ENCODE data around the gene RPP25L. TPM values are rescaled to one million over a fixed set of nuclear protein-coding genes. Genes with fewer than 3 reads are reported as not detected.

Gene RPP25L
- total and polyA plus RNA-seq, 9 of the 15 experiments (the other 6 are each of a cell fraction or from before 2014, with no cell fraction given) = 16.3 to 43.7 (median 29.0) TPM

DNA sequence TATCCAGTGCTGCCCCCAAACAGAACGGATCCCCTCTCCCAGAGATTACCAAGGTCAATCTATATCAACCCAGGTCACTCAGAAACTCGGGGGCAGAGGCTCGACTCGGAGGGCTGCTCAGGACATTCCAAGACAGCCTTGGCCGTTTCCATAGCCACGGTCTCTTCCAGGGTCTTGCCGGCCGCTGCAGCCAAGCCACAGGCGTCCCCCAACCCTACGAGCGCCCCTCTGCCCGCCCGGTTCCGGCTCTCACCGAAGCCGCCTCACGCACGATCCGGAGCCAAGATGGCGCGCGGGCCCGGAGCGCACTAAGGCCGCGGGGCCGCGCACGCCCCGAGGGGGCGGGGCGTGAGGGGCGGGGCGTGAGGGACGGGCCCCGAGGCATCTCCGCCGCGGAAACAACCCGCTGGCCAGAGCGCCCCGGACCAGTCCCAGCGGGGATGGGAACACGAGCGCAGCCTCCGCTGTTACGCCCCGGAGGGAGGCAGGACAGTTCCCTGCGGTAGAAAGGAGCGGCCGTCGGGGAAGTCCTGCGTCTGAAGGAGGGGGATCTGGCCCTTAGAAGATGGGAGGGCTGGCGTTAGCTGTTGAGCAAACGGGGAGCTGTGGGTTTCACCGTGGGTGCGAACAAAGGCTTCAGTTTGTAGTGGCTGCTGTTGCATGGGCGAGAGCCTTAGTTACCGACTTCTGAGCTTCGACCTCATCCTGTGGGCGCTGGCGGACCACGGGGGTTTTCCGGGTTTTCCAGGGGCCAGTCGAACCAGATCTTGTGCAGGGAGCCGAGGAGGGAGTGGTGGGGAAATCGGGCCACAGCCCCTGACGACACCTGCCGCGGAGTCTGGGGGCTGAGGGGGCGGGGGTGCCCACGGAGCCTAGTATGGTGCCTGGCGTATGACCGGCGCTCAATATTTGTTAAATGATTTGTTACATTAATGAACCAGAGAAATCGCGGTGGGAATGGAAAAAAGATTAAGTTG is at the start of gene RPP25L (continued):
- TF ChIP-seq, protein P1, sequence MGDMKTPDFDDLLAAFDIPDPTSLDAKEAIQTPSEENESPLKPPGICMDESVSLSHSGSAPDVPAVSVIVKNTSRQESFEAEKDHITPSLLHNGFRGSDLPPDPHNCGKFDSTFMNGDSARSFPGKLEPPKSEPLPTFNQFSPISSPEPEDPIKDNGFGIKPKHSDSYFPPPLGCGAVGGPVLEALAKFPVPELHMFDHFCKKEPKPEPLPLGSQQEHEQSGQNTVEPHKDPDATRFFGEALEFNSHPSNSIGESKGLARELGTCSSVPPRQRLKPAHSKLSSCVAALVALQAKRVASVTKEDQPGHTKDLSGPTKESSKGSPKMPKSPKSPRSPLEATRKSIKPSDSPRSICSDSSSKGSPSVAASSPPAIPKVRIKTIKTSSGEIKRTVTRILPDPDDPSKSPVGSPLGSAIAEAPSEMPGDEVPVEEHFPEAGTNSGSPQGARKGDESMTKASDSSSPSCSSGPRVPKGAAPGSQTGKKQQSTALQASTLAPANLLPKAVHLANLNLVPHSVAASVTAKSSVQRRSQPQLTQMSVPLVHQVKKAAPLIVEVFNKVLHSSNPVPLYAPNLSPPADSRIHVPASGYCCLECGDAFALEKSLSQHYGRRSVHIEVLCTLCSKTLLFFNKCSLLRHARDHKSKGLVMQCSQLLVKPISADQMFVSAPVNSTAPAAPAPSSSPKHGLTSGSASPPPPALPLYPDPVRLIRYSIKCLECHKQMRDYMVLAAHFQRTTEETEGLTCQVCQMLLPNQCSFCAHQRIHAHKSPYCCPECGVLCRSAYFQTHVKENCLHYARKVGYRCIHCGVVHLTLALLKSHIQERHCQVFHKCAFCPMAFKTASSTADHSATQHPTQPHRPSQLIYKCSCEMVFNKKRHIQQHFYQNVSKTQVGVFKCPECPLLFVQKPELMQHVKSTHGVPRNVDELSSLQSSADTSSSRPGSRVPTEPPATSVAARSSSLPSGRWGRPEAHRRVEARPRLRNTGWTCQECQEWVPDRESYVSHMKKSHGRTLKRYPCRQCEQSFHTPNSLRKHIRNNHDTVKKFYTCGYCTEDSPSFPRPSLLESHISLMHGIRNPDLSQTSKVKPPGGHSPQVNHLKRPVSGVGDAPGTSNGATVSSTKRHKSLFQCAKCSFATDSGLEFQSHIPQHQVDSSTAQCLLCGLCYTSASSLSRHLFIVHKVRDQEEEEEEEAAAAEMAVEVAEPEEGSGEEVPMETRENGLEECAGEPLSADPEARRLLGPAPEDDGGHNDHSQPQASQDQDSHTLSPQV (IDR thresholded peaks at IDR 0.05) = no peak
- TF ChIP-seq ZBTB7A (IDR thresholded peaks at IDR 0.05; ENCODE audit: borderline replicate concordance, control insufficient read depth, low read depth, low read length) (0 out of 2 replicates have a peak, but pooled peaks have one; percentile 8), RB1 (IDR thresholded peaks at IDR 0.05; ENCODE audit: low read depth) (peak; percentile 39; the same call in 1 of the 2 replicates), POLR2A (conservative IDR thresholded peaks at IDR 0.05) (peak; percentile 87), TCF3 (CRISPR knock-in tag; IDR thresholded peaks at IDR 0.05) (no peak)
- TF ChIP-seq, protein P2, sequence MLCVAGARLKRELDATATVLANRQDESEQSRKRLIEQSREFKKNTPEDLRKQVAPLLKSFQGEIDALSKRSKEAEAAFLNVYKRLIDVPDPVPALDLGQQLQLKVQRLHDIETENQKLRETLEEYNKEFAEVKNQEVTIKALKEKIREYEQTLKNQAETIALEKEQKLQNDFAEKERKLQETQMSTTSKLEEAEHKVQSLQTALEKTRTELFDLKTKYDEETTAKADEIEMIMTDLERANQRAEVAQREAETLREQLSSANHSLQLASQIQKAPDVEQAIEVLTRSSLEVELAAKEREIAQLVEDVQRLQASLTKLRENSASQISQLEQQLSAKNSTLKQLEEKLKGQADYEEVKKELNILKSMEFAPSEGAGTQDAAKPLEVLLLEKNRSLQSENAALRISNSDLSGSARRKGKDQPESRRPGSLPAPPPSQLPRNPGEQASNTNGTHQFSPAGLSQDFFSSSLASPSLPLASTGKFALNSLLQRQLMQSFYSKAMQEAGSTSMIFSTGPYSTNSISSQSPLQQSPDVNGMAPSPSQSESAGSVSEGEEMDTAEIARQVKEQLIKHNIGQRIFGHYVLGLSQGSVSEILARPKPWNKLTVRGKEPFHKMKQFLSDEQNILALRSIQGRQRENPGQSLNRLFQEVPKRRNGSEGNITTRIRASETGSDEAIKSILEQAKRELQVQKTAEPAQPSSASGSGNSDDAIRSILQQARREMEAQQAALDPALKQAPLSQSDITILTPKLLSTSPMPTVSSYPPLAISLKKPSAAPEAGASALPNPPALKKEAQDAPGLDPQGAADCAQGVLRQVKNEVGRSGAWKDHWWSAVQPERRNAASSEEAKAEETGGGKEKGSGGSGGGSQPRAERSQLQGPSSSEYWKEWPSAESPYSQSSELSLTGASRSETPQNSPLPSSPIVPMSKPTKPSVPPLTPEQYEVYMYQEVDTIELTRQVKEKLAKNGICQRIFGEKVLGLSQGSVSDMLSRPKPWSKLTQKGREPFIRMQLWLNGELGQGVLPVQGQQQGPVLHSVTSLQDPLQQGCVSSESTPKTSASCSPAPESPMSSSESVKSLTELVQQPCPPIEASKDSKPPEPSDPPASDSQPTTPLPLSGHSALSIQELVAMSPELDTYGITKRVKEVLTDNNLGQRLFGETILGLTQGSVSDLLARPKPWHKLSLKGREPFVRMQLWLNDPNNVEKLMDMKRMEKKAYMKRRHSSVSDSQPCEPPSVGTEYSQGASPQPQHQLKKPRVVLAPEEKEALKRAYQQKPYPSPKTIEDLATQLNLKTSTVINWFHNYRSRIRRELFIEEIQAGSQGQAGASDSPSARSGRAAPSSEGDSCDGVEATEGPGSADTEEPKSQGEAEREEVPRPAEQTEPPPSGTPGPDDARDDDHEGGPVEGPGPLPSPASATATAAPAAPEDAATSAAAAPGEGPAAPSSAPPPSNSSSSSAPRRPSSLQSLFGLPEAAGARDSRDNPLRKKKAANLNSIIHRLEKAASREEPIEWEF (CRISPR knock-in tag; IDR thresholded peaks at IDR 0.05) = no peak
- TF ChIP-seq, protein P3, sequence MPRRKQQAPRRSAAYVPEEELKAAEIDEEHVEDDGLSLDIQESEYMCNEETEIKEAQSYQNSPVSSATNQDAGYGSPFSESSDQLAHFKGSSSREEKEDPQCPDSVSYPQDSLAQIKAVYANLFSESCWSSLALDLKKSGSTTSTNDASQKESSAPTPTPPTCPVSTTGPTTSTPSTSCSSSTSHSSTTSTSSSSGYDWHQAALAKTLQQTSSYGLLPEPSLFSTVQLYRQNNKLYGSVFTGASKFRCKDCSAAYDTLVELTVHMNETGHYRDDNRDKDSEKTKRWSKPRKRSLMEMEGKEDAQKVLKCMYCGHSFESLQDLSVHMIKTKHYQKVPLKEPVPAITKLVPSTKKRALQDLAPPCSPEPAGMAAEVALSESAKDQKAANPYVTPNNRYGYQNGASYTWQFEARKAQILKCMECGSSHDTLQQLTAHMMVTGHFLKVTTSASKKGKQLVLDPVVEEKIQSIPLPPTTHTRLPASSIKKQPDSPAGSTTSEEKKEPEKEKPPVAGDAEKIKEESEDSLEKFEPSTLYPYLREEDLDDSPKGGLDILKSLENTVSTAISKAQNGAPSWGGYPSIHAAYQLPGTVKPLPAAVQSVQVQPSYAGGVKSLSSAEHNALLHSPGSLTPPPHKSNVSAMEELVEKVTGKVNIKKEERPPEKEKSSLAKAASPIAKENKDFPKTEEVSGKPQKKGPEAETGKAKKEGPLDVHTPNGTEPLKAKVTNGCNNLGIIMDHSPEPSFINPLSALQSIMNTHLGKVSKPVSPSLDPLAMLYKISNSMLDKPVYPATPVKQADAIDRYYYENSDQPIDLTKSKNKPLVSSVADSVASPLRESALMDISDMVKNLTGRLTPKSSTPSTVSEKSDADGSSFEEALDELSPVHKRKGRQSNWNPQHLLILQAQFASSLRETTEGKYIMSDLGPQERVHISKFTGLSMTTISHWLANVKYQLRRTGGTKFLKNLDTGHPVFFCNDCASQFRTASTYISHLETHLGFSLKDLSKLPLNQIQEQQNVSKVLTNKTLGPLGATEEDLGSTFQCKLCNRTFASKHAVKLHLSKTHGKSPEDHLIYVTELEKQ (CRISPR knock-in tag; IDR thresholded peaks at IDR 0.05) = no peak
- TF ChIP-seq, protein P4, sequence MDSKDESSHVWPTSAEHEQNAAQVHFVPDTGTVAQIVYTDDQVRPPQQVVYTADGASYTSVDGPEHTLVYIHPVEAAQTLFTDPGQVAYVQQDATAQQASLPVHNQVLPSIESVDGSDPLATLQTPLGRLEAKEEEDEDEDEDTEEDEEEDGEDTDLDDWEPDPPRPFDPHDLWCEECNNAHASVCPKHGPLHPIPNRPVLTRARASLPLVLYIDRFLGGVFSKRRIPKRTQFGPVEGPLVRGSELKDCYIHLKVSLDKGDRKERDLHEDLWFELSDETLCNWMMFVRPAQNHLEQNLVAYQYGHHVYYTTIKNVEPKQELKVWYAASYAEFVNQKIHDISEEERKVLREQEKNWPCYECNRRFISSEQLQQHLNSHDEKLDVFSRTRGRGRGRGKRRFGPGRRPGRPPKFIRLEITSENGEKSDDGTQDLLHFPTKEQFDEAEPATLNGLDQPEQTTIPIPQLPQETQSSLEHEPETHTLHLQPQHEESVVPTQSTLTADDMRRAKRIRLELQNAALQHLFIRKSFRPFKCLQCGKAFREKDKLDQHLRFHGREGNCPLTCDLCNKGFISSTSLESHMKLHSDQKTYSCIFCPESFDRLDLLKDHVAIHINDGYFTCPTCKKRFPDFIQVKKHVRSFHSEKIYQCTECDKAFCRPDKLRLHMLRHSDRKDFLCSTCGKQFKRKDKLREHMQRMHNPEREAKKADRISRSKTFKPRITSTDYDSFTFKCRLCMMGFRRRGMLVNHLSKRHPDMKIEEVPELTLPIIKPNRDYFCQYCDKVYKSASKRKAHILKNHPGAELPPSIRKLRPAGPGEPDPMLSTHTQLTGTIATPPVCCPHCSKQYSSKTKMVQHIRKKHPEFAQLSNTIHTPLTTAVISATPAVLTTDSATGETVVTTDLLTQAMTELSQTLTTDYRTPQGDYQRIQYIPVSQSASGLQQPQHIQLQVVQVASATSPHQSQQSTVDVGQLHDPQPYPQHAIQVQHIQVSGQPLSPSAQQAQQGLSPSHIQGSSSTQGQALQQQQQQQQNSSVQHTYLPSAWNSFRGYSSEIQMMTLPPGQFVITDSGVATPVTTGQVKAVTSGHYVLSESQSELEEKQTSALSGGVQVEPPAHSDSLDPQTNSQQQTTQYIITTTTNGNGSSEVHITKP (IDR thresholded peaks at IDR 0.05; ENCODE audit: partially characterized antibody) = no peak

All from K562 (cell line).